Measurements from ENCODE around the gene TUBB2B.

GRCh38 chr6:3233904-3234303 is 6.5 kb upstream of the TUBB2B start:
- TF ChIP-seq CTCF (IDR thresholded peaks at IDR 0.05; ENCODE audit: insufficient read depth, low read depth, low read length) (no peak), EZH2 (IDR thresholded peaks at IDR 0.05; ENCODE audit: insufficient read depth, low read length) (no peak)
